ENCODE measurements around the gene GREB1L.

The GREB1L gene

GRCh38 chr18:21452276-21452780 lies 210.3 kb downstream of the GREB1L start:
- DNase-seq = no peak

- DNase-seq = no peak
These were observed 210.9 kb downstream of the GREB1L start for GRCh38 chr18:21452796-21453510.

- no peak for DNase-seq
These were observed 211.5 kb downstream of the GREB1L start for GRCh38 chr18:21453511-21453901.

- DNase-seq = no peak
These were observed 212.7 kb downstream of the GREB1L start for GRCh38 chr18:21454725-21455124.

- DNase-seq = no peak
These were observed 214.6 kb downstream of the GREB1L start for GRCh38 chr18:21456428-21457178.

- no peak for DNase-seq
These were observed 215.1 kb downstream of the GREB1L start for GRCh38 chr18:21457179-21457535.

- no peak for DNase-seq
These were observed 216.3 kb downstream of the GREB1L start for GRCh38 chr18:21458310-21458709.

- no peak for DNase-seq
These were observed 216.8 kb downstream of the GREB1L start for GRCh38 chr18:21458788-21459187.

GRCh38 chr18:21459706-21460286 lies 217.8 kb downstream of the GREB1L start:
- no peak for DNase-seq

GRCh38 chr18:21461460-21461859 lies 219.4 kb downstream of the GREB1L start:
- no peak for DNase-seq

GRCh38 chr18:21463718-21464117 lies 221.7 kb downstream of the GREB1L start:
- DNase-seq = no peak

- no peak for DNase-seq
These were observed 226.6 kb downstream of the GREB1L start for GRCh38 chr18:21468514-21469164.

GRCh38 chr18:21472741-21473140 lies 230.7 kb downstream of the GREB1L start:
- no peak for DNase-seq

GRCh38 chr18:21474621-21475020 lies 232.6 kb downstream of the GREB1L start:
- DNase-seq = no peak

GRCh38 chr18:21479721-21480120 lies 237.7 kb downstream of the GREB1L start:
- no peak for DNase-seq

- DNase-seq = no peak
These were observed 239.7 kb downstream of the GREB1L start for GRCh38 chr18:21481739-21482138.

GRCh38 chr18:21483051-21483450 lies 241.0 kb downstream of the GREB1L start:
- no peak for DNase-seq

GRCh38 chr18:21484851-21485636 lies 243.0 kb downstream of the GREB1L start:
- DNase-seq = no peak

- no peak for DNase-seq
These were observed 244.9 kb downstream of the GREB1L start for GRCh38 chr18:21486905-21487437.

GRCh38 chr18:21489119-21489750 lies 247.2 kb downstream of the GREB1L start:
- DNase-seq = no peak

GRCh38 chr18:21489919-21490495 lies 248.0 kb downstream of the GREB1L start:
- no peak for DNase-seq

Measured in activated CD4-positive, alpha-beta T cell treated with anti-CD3 and anti-CD28 coated beads for 1 hour (primary cell).